A549 (cell line): Measurements from ENCODE around the gene AMZ1. TPM values are rescaled to one million over a fixed set of nuclear protein-coding genes. Genes with fewer than 3 reads are reported as not detected.

ENCODE experiments used
- ATAC-seq, 2 experiments: fragments of 200-7000 bp in 1 of 2; fragments of >200 bp in 1 of 2; cut with Nextera tagmentation in 1 of 2; cut with Tn5 transposase in 1 of 2; 3 replicates each; pipeline versions ENCODE4 v1.8.0 to v1.9.1; 2018 to 2020; ENCODE audit warnings: mild to moderate bottlenecking in 1 of 2, moderate library complexity in 1 of 2
- CTCF ChIA-PET: fragments of 300-600 bp; sonication (Branson Sonifier 250); formaldehyde crosslinking; extraction: SDS; loops from one replicate; lab custom pipeline; 2021; ENCODE audit warnings: antibody characterized with exemption, inconsistent platforms; lab: Yijun Ruan, JAX
- POLR2A ChIA-PET: fragments of 350-600 bp; formaldehyde crosslinking; extraction: SDS; loops from one replicate; lab custom pipeline; 2021; ENCODE audit warnings: antibody characterized with exemption, inconsistent platforms; lab: Yijun Ruan, JAX
- DNase-seq, 2 experiments: peaks; one replicate each; pipeline versions ENCODE4 v3.0.0 to v3.0.0-alpha.2; 2011 to 2016; ENCODE audit warnings: low read depth in 1 of 2, low spot score in 1 of 2
- FAIRE-seq: peaks from 2 replicates; lab custom pipeline; 2011; peaks lifted over from hg19 to GRCh38; lab: Jason Lieb, UNC
- H3K27ac ChIP-seq, 2 experiments: fragments of >200 bp; sonication (Bioruptor Twin); formaldehyde crosslinking; 3 replicates each; pipeline ENCODE4 v1.5.1; 2016 to 2017
- H3K4me1 ChIP-seq: fragments of >200 bp; sonication (Bioruptor Twin); formaldehyde crosslinking; 3 replicates; pipeline ENCODE4 v1.6.1; 2016
- H3K4me2 ChIP-seq: fragments of >200 bp; sonication (Bioruptor Twin); formaldehyde crosslinking; 3 replicates; pipeline ENCODE4 v1.6.1; 2016
- H3K4me3 ChIP-seq: fragments of >200 bp; sonication (Bioruptor Twin); formaldehyde crosslinking; 3 replicates; pipeline ENCODE4 v1.5.1; 2016
- H3K9me3 ChIP-seq: fragments of >200 bp; sonication (Bioruptor Twin); formaldehyde crosslinking; 3 replicates; pipeline ENCODE4 v1.6.1; 2016
- CEBPB ChIP-seq, 2 experiments: fragments of >200 bp in 1 of 2; sonication (Bioruptor Twin) in 1 of 2; formaldehyde crosslinking in 1 of 2; IDR thresholded peaks; 2 replicates each; pipeline ENCODE4 v1.6.1; 2012 to 2016
- CHD4 ChIP-seq: fragments of 200-600 bp; sonication (generic); IDR thresholded peaks from 2 replicates; pipeline ENCODE4 v1.6.1; 2016; ENCODE audit warnings: antibody characterized with exemption, mild to moderate bottlenecking, borderline replicate concordance
- CTCF ChIP-seq: fragments of >200 bp; sonication (Bioruptor Twin); formaldehyde crosslinking; IDR thresholded peaks from 3 replicates; pipeline ENCODE4 v1.5.1; 2016
- EHMT2 ChIP-seq: fragments of 200-600 bp; sonication (generic); IDR thresholded peaks from 2 replicates; pipeline ENCODE4 v1.6.1; 2016; ENCODE audit warnings: antibody characterized with exemption, low read depth, mild to moderate bottlenecking, moderate library complexity
- FOSB ChIP-seq: fragments of 250-450 bp; sonication (Bioruptor Pico); IDR thresholded peaks from 2 replicates; pipeline ENCODE4 v1.5.0; 2020; ENCODE audit warnings: mild to moderate bottlenecking, moderate library complexity
- FOSL2 ChIP-seq, 2 experiments: fragments of 450-650 bp in 1 of 2; fragments of >200 bp in 1 of 2; sonication (Bioruptor Twin) in 1 of 2; formaldehyde crosslinking; IDR thresholded peaks; 2 replicates each; pipeline versions ENCODE4 v1.5.0 to v1.6.1; 2016 to 2020; ENCODE audit warnings: mild to moderate bottlenecking in 1 of 2, moderate library complexity in 1 of 2
- FOXS1 ChIP-seq: fragments of 250-450 bp; sonication (Bioruptor Pico); IDR thresholded peaks from 2 replicates; pipeline ENCODE4 v1.5.0; 2020; ENCODE audit warnings: mild to moderate bottlenecking, moderate library complexity
- GATA3 ChIP-seq: IDR thresholded peaks from 2 replicates; pipeline ENCODE4 v1.6.1; 2012; ENCODE audit warnings: borderline replicate concordance
- HEYL ChIP-seq: fragments of 250-450 bp; sonication (Bioruptor Pico); IDR thresholded peaks from 2 replicates; pipeline ENCODE4 v1.8.0; 2021; ENCODE audit warnings: mild to moderate bottlenecking, moderate library complexity
- HMGXB4 ChIP-seq: fragments of 250-450 bp; sonication (Bioruptor Pico); IDR thresholded peaks from 2 replicates; pipeline ENCODE4 v1.5.0; 2021; ENCODE audit warnings: mild to moderate bottlenecking, moderate library complexity, borderline replicate concordance
- HOXA7 ChIP-seq: fragments of 250-450 bp; sonication (Bioruptor Pico); IDR thresholded peaks from 2 replicates; pipeline ENCODE4 v1.5.0; 2020; ENCODE audit warnings: mild to moderate bottlenecking, moderate library complexity
- HOXB5 ChIP-seq: fragments of 250-450 bp; sonication (Bioruptor Pico); IDR thresholded peaks from 2 replicates; pipeline ENCODE4 v1.5.0; 2020; ENCODE audit warnings: mild to moderate bottlenecking, moderate library complexity
- NFE2L2 ChIP-seq: fragments of 150-350 bp; conservative IDR thresholded peaks from 2 replicates; pipeline ENCODE4 v1.6.1; 2014; ENCODE audit warnings: low read length
- NPAS2 ChIP-seq: fragments of 250-450 bp; sonication (Bioruptor Pico); IDR thresholded peaks from 2 replicates; pipeline ENCODE4 v1.8.0; 2022; ENCODE audit warnings: mild to moderate bottlenecking, moderate library complexity, borderline replicate concordance
- NR3C1 ChIP-seq: fragments of >200 bp; sonication (Bioruptor Twin); formaldehyde crosslinking; IDR thresholded peaks from 3 replicates; pipeline ENCODE4 v1.6.1; 2017
- PBX3 ChIP-seq: IDR thresholded peaks from 2 replicates; pipeline ENCODE4 v1.6.1; 2012
- POLR2A ChIP-seq: IDR thresholded peaks from 2 replicates; pipeline ENCODE4 v1.6.1; 2012; ENCODE audit warnings: mild to moderate bottlenecking, low read length
- RAD21 ChIP-seq, 2 experiments: fragments of >200 bp in 1 of 2; sonication (Bioruptor Twin) in 1 of 2; formaldehyde crosslinking in 1 of 2; IDR thresholded peaks in 1 of 2; conservative IDR thresholded peaks in 1 of 2; 2 replicates in 1 of 2; 3 replicates in 1 of 2; pipeline ENCODE4 v1.6.1; 2012 to 2018; ENCODE audit warnings: inconsistent platforms in 1 of 2
- RFX5 ChIP-seq: fragments of 450-650 bp; IDR thresholded peaks from 2 replicates; pipeline ENCODE4 v1.7.1; 2014; ENCODE audit warnings: antibody characterized with exemption, mild to moderate bottlenecking, moderate library complexity
- RNF2 ChIP-seq: fragments of 200-600 bp; sonication (generic); IDR thresholded peaks from 2 replicates; pipeline ENCODE4 v1.6.1; 2016; ENCODE audit warnings: low read depth, mild to moderate bottlenecking, antibody characterized with exemption, moderate library complexity, borderline replicate concordance
- SREBF2 ChIP-seq: fragments of 450-650 bp; IDR thresholded peaks from 2 replicates; pipeline ENCODE4 v1.6.1; 2014; ENCODE audit warnings: mild to moderate bottlenecking, moderate library complexity
- TFCP2L1 ChIP-seq: fragments of 250-450 bp; sonication (Bioruptor Pico); IDR thresholded peaks from 2 replicates; pipeline ENCODE4 v1.5.0; 2021; ENCODE audit warnings: mild to moderate bottlenecking
- TP53 ChIP-seq: fragments of 250-450 bp; sonication (Bioruptor Pico); IDR thresholded peaks from 2 replicates; pipeline ENCODE4 v1.5.0; 2021; ENCODE audit warnings: mild to moderate bottlenecking, moderate library complexity
- WGBS: methylation state at CpG from one replicate; pipeline ENCODE4 v1.1.6; 2017; ENCODE audit errors: missing lambda C conversion rate; 5-methylcytosine and 5-hydroxymethylcytosine counted together
- polyA plus RNA-seq, 4 experiments: library from polyadenylated mRNA; depleted of rRNA in 3 of 4; stranded (reverse); fragments of >200 nt; fragmentation: RNase III in 1 of 4; extraction: RNeasy Plus Mini Kit Qiagen cat#74134 plus additional on column Dnase treatment in 1 of 4; gene quantifications; 2 replicates in 3 of 4; 3 replicates in 1 of 4; pipeline ENCODE4 v1.2.3, GENCODE V29; 2011 to 2017

Gene AMZ1
- polyA plus RNA-seq, 2 of the 4 experiments (the other 2 are of a cell fraction) = 0.01 TPM; not detected in 1

GRCh38 chr7:2651847-2652735, 35.9 kb upstream of the AMZ1 start:
- WGBS = 91% methylated on average over 25 of the region's 28 CpGs
- Histone ChIP-seq H3K4me3 (no peak overlapping the region), H3K4me2 (no peak overlapping the region)
- CTCF ChIA-PET = interaction anchor here (1.2 to 5.5 kb wide), 3 partner anchors 14 to 201 kb away, joined by 3 to 28 read pairs (median 4); no protein-coding TSS in a partner anchor
- ATAC-seq (no peak), FAIRE-seq (no peak), DNase-seq (no peak)
- TF ChIP-seq PBX3 = no peak
- no peak for TF ChIP-seq EHMT2
- TF ChIP-seq FOSB = no peak
- no peak for TF ChIP-seq GATA3
- no peak for TF ChIP-seq CTCF
- no peak for TF ChIP-seq NR3C1
- no peak for TF ChIP-seq FOSL2 (IDR thresholded peaks at IDR 0.05)
- TF ChIP-seq FOSL2 (CRISPR knock-in tag; IDR thresholded peaks at IDR 0.05) = no peak
- no peak for TF ChIP-seq SREBF2
- TF ChIP-seq HOXA7 (CRISPR knock-in tag) = no peak
- TF ChIP-seq RAD21 (conservative IDR thresholded peaks at IDR 0.05 in 1 of 2, IDR thresholded peaks at IDR 0.05 in 1 of 2) = no peak
- TF ChIP-seq, all 56 proteins: peak for 0
- Histone ChIP-seq H3K4me1 (0 out of 3 replicates have a peak, but pooled peaks cover 3% of the 10 kb centered on the region), H3K27ac (no peak overlapping the region), H3K9me3 (no peaks in the 10 kb centered on the region)
- POLR2A ChIA-PET = no interaction called here

- H3K4me3 ChIP-seq = no peak overlapping the region
- no peaks in the 10 kb centered on the region for H3K9me3 ChIP-seq
- TF ChIP-seq EHMT2 (no peak), CHD4 (no peak), TP53 (CRISPR knock-in tag) (no peak), HMGXB4 (CRISPR knock-in tag) (no peak), NPAS2 (no peak), POLR2A (no peak), SREBF2 (no peak), RNF2 (no peak), CEBPB (IDR thresholded peaks at IDR 0.05) (no peak), TFCP2L1 (CRISPR knock-in tag) (no peak), FOSL2 (IDR thresholded peaks at IDR 0.05) (no peak), FOSL2 (CRISPR knock-in tag; IDR thresholded peaks at IDR 0.05) (no peak), HEYL (CRISPR knock-in tag) (no peak), HOXA7 (CRISPR knock-in tag) (no peak), FOXS1 (no peak), RFX5 (no peak), HOXB5 (CRISPR knock-in tag) (no peak), NFE2L2 (no peak)
- no peak overlapping the region for H3K27ac ChIP-seq
- ChIA-PET POLR2A (no interaction called here), CTCF (interaction anchor here (1.2 to 5.5 kb wide), 3 partner anchors 14 to 201 kb away, joined by 3 to 28 read pairs (median 4); no protein-coding TSS in a partner anchor)
- no peak for FAIRE-seq
- WGBS = 80% methylated on average over 1 of the region's 12 CpGs
- ATAC-seq = no peak
- DNase-seq = no peak
- H3K4me1 ChIP-seq = no peaks in the 10 kb centered on the region
- no peak overlapping the region for H3K4me2 ChIP-seq
These were observed 35.3 kb upstream of the AMZ1 start for GRCh38 chr7:2652736-2653060.
